ENCODE results near the gene SLC31A1. TPM values are rescaled to one million over a fixed set of nuclear protein-coding genes. Genes with fewer than 3 reads are reported as not detected.

SLC31A1 gene
- total and polyA plus RNA-seq, 2 donors (not counting 3 experiments of a cell fraction or from before 2014, with no cell fraction given) = 13.5 to 22.7 TPM

DNA sequence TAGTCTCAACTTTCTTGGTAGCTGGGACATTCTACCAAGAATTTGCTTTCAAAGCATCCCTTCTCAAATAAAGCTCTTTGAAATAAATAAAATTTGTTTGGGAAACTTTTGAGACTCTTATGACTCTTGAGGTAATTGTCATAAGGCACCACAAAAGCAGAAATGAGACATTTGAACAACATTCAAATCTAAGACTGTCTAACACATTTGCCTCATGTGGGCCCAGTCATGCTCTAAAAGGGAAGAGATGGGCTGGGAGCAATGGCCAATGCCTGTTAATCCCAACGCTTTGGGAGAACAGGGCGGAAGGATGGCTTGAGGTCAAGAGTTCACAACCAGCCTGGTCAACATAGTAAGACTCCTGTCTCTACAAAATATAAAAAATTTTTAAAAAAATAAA lies 44.1 kb upstream of the SLC31A1 start:
- FAIRE-seq = no peak
- TF ChIP-seq FOS (IDR thresholded peaks at IDR 0.05; ENCODE audit: borderline replicate concordance, insufficient read depth, low read length) (no peak), GATA2 (IDR thresholded peaks at IDR 0.05; ENCODE audit: insufficient read depth, insufficient read length, low read depth, low read length) (no peak), JUN (IDR thresholded peaks at IDR 0.05; ENCODE audit: borderline replicate concordance, insufficient read depth, insufficient read length, low read depth) (no peak), MYC (IDR thresholded peaks at IDR 0.05; ENCODE audit: low read depth, low read length) (no peak), CTCF (IDR thresholded peaks at IDR 0.05; ENCODE audit: extremely low read depth in 1 of 2, insufficient read depth in 1 of 2, low read depth in 1 of 2, low read length in 2 of 2) (no peak), POLR2AphosphoS5 (IDR thresholded peaks at IDR 0.05; ENCODE audit: insufficient read depth, low read depth, low read length) (no peak), POLR2A (IDR thresholded peaks at IDR 0.05; ENCODE audit: low read depth, low read length) (no peak), EZH2 (IDR thresholded peaks at IDR 0.05; ENCODE audit: borderline replicate concordance, low read depth, low read length, severe bottlenecking) (no peak)
- TF ChIP-seq, protein P1, sequence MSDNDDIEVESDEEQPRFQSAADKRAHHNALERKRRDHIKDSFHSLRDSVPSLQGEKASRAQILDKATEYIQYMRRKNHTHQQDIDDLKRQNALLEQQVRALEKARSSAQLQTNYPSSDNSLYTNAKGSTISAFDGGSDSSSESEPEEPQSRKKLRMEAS (IDR thresholded peaks at IDR 0.05; ENCODE audit: insufficient read depth, insufficient read length) = no peak
- Histone ChIP-seq H2AFZ (ENCODE audit: low read depth, low read length) (no peak overlapping the region), H3K9ac (replicated peaks; ENCODE audit: extremely low read depth, insufficient read depth, low read length) (no peak overlapping the region), H3K36me3 (ENCODE audit: control insufficient read depth in 2 of 2, extremely low read depth in 1 of 2, insufficient read depth in 2 of 2, low read length in 2 of 2) (peaks cover 20 to 36% of the 10 kb centered on the region in 2 experiments), H3K4me1 (ENCODE audit: control insufficient read depth, extremely low read depth, insufficient read depth, low read length) (peaks cover 7% of the 10 kb centered on the region), H3K27me3 (ENCODE audit: control insufficient read depth in 2 of 2, insufficient read depth in 2 of 2, low read length in 2 of 2) (no peaks in the 10 kb centered on the region), H3K4me3 (replicated peaks in 1 of 3; ENCODE audit: insufficient read depth in 1 of 3, low read depth in 1 of 3, low read length in 3 of 3) (no peak overlapping the region), H3K4me2 (ENCODE audit: insufficient read depth, low read length) (no peak overlapping the region), H3K9me1 (replicated peaks; ENCODE audit: control insufficient read depth, extremely low read depth, insufficient read depth, low read length) (no peaks in the 10 kb centered on the region), H3K9me3 (replicated peaks; ENCODE audit: control insufficient read depth, insufficient read depth, low read length) (no peaks in the 10 kb centered on the region), H4K20me1 (replicated peaks; ENCODE audit: control insufficient read depth, extremely low read depth, insufficient read depth, low read length) (no peaks in the 10 kb centered on the region), H3K27ac (ENCODE audit: insufficient read depth, low read depth, low read length) (no peak overlapping the region), H3K79me2 (ENCODE audit: control insufficient read depth, insufficient read depth, low read length) (no peaks in the 10 kb centered on the region)
- dilution Hi-C loops (cut with MboI; ENCODE audit: extremely low pct_ligation_motif_present, low sequenced_read_pairs) (no loop called here), intact Hi-C loops (cut with micrococcal nuclease) (no loop called here)
- no peak for DNase-seq (ENCODE audit: low read depth, low spot score)
- ChIA-PET POLR2A (no interaction called here), CTCF (interaction anchor here (2.5 kb wide), 1 partner anchor 12 kb away, joined by 8 read pairs; no protein-coding TSS in a partner anchor)
- BruUV-seq (replicated peaks) = no TSS peak
